HG02870 (cell line): ENCODE results near the gene SPEF1.

ENCODE experiments used
- ATAC-seq: cut with Tn5 transposase; IDR thresholded peaks from one replicate; pipeline ENCODE4 v1.9.1; 2021; ENCODE audit warnings: mild to moderate bottlenecking, moderate library complexity; ENCODE audit not compliant: unreplicated experiment

Gene SPEF1

DNA sequence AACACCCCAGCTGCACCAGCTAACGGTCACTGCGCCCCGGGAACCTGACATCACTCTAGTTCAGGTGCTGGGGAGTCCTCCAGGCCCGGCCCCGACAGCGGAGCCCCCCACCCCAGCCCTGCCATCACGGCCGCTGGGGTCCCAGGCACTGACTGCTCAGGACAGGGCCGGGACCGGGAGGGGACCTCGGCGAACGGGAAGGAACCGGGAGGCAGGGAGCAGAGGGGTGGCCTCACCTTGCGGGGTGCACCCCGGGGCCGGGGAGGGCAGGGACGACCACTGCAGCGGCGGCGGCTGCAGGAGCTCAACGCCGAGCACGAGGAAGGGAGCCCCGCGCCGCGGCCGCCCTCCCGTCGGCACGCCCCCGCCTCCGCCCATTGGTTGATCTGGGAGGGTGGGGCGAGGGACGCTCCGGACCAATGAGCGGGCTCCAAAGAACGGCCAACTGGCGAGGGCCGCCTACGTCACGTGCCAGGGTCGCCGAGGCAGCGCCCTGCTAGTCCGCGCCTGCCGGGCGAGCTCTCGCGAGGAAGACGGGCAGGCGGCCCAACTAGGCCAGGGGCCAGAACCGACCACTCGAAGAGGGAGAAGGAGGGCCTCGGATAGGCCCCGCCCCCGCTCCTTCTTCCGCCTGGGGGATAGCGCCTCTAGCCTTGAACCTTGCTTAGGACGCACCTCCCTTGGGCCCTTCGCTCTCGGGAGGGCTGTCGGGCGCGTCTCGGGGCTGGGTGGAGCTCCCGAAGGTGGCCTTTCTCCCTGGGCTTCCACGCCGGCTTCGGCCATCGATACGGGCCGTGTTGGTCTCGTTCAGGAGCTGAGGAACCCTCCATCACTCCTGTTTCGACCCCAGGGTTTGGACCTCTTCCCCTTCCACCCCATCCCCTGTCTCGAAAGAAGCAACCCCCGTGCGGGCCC lies 13.6 kb downstream of the SPEF1 start, which contains the start of gene ADISSP:
ADISSP (minus strand) TSS at position 327 of the 915 bp plus-strand sequence. CDS start 7,653 bp downstream, outside the sequence.
- peak; percentile 85 for ATAC-seq

DNA sequence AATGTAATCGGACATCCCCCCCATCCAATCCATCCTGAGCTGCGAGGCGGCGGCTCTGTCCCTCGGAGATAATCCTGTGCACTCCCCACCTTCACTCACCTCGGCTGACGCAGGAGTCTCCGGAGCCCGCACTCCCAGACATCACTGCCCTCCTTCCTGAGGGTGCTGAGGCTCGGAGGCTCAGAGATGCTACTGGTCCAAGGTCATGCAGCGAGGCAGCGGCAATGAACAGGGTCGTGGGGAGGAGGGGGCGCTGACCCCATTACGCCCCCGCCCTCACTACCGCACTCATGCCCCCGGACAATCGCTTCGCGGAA lies 14.2 kb downstream of the SPEF1 start:
- no peak for ATAC-seq

DNA sequence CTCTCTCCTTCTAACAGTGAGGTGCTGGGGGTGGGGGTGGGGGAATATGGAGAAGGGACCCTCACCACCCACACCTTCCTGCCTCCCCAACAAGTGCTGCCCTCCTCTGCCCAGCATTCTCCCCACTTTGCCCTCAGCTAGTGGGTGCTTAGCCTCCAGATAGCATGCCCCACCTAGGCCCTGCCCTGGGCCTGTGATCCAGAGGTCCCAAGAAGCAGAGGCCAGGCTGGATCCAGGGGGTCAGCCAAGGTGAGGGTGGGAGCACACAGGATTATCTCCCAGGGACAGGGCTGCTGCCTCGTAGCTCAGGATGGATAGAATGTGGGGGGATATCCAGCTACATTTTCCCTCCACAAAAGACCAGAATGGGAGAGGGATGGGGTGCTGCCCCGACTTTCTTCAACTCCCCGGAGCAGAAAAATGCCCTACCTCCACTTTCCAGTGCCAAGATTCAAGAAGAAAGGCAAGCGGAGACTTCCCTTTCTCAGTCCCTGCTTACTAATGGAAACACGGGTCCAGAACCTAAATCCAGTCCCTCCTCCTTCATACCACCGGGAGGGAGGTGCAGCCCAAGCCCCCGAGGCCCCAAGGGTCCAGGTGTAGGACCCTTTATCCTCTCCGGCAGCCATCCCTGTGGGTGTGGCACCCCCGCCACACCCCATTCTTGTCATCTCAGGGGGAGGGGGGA lies 14.7 kb downstream of the SPEF1 start:
- no peak for ATAC-seq

DNA sequence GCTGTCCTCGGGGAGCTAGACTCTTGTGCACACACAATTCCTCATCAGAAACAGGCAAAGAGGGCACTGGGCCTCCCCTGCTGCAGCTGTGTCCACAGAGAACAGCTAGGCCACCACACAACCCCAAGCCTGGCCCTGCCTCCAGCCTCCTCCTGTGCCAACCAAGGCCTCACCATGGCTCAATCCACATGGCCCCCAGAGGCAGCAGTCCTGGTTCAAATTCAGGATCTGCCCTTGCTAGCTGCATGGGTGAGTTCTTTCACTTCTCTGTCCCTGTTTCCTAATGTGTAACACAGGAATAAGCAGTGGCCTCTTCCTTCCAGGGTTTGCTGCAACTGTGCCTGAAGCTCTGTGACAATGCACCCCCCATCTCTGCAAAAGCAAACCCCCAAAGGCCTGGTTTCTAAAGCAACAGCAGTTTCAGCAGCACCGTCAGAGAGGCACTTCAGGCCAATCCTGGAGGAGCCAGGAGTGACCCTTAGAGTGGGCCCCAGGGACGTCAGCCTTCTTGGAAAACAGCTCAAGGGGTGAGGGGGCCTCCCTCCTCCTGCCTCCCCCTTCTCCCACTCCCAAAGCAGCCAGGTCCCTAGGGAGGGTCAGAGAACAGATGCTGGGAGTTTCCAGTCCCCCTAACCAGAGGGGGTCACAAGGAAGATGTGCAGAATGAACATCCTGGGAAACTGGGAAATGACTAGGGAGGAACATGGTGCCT lies 15.9 kb downstream of the SPEF1 start:
- ATAC-seq = no peak

DNA sequence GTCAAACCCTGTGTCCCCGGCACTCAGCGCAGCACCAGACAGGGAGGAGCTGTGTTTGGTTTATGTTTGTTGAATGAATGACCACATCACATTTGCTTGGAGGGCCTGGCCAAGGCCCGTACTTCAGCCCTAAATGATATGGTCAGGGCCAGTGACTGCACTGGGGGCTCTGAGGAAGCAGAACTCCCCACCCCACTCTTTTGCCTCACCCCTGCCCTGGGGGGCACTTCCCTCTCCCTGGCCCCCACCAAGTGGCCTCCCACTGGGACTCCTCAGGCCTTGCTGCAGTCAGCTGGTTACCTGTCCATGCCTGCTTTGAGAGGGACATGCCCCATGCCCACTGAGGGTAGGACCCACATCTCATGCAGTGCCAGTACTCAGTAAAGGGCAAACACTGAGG lies 16.6 kb downstream of the SPEF1 start:
- no peak for ATAC-seq

DNA sequence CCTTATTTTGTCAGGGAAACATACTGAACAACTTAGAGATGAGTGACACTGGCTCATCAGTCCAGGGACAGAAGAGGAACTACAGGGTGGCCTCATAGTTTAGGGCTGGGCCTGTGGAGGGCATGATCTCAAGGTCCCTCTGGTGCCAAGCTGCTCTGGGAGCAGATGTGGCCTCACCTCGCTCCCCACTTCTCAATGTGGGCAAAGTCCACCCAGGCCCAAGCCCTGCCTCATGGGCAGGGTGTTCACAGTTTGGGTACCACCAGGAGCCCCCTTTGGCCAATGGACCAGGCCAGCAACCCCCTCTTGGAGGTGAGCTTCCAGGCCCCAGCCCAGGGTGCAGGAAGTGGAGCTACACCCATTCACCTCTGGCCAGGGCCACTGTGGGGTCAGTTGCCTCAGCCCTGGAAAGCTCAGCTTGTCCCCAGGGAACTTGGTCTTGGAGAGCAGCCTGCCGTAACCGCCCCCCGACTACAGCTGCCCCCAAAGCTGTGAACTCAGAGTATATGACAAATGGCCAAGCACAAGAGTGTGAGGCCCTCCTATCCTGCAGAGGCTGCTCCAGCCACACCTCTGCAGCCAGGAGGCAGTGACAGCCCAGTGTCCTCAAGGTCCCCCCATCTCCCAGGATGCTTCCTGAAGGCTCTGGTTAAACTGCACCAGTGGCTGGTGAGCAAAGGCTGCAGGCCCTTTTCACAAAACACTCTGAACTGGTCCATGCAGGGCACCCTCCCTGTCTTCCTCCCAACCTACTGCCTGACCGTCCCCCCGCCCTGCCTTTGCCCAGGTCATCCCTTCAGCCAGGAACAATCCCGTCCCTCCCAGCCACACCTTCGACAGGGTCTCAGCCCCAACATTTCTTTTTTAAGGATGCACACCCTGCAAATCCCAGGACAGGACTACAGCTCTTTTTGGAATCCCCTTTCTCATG lies 17.3 kb downstream of the SPEF1 start:
- ATAC-seq = no peak

DNA sequence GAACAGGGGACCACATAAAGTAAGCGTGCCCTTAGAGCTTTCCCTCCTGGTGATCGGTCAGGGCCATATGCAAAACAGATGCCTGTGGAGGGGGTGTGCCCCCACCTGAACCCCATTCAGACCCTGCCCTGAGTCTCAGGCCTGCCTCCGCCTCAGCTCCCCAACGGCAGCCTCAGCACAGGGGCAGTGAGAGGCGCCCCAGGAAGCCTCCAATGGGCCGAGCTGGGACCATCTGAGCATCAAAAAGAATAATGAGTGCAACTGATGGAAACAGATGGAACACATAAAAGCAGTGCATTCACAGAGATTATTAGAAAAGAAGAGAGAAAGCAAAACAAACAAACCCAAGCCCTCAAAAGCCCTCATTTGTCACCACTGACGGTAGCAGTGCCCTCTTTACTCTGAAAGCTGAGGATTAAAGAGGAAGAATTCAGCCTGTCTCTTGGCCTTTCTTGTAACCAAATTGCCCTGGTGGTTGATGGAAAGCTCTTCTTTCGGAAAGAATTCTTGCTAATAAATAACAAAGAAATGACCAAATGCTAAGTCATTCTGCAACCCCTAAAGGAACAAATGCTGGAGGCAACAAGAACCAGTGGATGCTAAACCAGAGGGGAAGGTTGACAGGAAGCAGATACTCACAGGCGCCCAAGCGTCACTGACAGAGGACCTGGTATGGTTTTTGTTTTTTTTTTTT lies 20.4 kb downstream of the SPEF1 start:
- ATAC-seq = no peak

DNA sequence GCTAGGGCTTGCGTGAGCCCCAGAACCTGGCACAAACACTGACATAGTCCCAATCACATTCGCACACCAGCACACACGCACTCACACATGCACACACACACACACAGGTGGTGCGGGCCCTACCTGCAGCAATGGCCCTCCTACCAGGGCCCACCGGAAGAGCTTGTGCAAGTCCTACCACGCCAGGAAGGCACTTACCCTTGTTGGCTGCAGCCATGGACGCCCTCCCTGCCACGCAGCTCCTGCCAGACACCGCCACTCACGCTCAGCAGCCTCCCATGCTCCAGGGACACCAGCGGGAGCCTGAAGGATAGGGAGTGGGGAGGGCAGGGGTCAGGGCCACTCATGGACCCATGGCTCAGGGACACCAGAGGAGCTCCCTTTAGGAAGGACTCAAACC lies 21.4 kb downstream of the SPEF1 start:
- no peak for ATAC-seq

DNA sequence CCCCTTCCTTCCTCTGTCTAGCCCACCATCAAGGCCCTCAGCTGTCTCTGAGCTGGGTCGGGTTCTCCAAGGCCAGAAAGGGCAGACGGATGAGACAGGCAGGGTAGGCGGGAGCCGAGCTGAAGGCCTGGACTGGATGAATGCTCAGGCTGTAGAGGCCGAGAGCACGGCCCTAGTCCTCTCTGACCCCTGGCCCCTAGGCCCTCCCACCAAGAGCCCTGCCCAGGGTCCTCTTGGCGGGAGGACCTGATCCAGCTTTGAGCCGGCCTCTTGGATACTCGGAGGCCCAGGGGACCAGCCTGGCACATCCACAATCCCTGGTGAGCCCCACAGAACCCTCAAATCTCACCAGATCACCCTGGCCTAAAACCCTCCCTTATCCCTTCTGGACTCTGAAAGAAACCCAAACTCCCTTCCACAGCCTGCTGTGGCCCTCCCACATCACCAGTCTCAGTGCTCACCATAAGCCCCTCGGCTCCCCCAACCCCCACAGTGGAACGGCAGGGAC lies 21.9 kb downstream of the SPEF1 start:
- ATAC-seq = no peak

DNA sequence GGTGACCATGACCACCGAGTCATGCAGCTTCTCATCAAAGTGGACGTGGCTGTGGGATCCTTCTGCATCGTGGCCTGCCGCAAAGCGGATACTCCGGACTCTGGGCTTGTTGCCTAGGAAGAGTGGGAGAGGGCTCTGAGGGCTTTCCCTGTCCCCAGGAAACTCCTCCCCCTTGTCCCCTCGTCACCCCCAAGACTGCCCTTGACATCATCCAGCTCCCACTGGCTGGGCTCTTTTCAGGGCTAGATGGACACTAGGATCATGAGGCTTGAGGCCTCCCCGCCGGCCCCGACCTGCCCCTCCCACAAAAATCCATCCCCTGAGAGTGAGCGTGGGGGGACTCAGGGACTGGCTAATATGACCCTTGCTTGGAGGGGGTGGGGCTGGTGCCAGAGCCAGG lies 22.7 kb downstream of the SPEF1 start:
- ATAC-seq = no peak

DNA sequence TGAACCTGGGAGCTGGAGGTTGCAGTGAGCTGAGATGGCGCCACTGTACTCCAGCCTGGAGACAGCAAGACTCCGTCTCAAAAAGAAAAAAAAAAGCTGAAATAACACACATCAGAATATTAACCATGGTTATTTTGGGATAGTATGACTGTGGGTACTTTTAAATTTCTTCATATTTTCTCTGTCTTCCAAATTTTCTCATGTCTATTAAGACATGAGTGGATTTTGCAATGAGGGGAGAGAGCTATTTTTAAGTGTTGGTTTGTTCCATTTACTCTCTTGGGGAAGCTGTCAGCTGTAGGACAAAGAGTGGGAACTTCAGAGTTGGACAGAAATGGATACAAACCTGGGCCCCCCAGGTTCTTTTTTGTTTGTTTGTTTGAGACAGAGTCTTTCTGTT lies 24.0 kb downstream of the SPEF1 start:
- ATAC-seq = no peak

DNA sequence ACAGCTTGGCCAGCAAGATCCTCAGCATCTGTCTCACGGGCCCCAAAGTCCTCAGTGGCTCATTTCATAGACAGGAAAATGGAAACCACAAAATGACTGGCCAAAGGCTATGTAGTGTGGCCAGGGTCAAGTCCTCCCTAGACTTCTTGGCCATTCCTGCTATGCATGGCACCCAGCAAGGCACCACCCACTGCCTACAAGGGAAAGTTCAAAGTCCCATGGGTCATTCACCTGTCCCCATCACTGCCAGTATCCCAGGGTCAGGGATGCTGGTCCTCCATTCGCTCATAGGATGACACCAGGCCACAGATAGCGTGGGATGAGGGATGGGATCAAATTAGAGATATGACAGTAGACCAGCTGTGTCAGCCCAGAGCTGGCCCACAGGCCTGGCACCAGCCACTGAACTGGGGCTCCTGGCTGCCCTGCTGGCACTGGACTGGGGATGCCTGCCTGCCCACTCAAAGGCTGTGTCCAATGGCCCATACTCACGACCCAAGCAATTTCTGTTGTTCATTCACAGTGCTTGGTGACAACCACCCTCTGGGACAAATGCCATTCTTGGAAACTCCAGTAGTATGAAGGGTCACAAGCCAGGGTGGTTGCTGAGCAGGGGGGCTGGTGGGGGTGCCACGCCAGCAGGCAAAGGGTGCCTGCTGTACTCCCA lies 25.3 kb downstream of the SPEF1 start:
- no peak for ATAC-seq

DNA sequence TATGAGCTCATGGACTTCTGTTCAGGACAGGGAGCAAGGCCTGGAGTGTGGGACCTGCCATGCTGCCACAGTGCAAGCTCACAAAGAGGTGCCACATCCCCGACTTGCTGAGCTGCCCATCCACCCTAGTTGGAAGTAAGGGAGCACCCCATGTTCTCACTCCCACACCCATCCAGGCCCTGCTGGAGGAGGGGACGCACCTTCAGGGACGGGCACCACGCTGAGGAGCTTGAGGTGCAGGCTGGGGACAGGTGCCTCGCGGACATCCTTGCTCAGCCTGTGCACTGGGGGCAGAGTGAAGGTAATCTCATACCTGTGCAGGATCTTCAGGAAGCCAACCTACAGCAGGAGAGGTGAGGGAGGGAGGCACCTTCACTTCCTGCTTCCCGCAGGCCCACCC lies 26.0 kb downstream of the SPEF1 start:
- ATAC-seq = no peak

DNA sequence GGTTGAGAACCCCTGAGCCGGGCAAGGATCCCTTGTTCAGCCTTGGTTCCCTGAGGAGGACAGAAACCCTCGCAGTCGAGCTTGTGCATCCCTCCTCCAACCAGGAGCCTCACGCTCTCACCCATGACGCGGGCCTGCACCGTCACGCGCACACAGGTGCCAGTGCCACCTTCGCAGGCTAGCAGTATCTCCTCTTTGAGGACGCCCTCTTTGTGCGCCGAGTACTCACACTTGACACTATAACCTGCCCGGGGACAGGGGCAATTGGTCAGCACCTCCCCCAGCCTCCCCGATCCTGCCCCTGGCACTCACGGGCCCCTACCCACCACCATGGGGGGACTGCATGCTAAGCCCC lies 27.0 kb downstream of the SPEF1 start:
- ATAC-seq = no peak

DNA sequence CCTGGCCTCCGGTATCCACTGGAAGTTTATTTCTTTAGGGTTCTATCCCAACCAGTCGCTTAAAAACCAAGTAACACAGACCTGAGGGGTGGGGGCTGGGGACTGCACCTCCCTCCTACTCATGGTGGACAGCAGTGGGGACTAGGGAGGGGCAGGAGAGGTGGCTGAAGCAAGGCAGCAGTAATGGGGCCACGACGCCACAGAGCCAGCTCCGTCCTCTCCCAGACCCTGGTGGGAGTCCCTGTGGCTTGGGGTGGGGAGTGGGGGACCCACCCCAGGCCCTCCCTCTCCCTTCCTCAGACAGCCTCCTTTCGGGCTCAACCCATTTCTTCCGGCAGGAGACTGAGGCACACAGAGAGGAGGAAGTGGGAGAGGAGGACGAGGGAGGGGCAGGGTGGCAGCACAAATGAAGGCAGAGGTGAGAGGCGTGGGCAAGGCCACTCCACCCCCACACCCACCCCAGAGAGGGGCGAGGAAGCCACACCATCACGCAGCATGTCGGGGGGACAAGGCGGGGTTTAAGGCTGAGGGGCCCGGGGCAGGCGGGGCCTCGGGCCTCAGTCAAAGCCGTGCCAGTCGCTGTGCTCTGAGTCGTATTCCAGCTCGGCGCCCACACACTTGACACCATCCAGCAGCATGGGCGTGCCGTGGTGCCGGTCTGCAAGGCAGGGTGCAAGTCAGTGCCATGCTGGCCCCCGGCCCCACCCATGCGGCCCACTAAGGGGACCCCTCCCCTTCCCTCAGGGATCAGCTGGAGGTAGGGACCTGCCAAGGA lies 27.6 kb downstream of the SPEF1 start:
- ATAC-seq = no peak

DNA sequence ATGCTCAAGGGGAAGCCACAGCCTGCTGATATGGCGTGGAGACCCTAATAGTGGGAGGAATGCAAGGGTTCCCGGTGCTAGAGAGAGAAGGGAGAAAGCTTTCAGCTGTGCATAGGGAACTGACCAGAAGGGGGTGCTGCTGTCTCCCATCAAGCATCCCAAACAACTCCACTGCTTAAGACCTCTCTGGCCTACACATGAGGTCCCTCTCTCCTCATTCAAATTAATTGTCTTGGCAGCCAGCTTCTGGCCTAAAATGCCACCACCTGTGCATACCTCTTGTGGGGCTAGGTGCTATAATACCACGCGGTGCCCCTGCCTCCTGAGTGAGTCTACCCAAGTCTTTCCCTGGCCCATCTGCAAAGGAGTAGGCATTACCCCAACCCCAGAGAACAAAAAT lies 28.1 kb downstream of the SPEF1 start:
- ATAC-seq = no peak

DNA sequence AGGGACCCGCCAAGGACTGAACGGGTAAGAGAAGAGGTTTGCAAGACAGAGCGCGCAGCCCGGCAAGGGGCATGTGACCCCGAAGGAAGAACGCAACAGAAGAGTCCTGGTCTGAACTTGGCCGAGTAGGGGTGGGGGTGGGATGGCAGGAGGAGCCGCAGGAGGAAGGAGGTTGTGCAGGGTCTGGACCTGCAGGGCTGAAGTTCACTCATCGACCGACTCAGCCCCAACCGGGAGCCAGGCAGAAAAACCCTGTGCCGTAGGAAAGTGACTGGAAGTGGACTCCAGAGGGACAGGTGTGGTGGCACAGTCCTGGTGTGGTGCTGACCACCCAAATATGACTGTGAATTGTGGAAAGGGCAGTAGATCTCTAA lies 28.9 kb downstream of the SPEF1 start:
- no peak for ATAC-seq

DNA sequence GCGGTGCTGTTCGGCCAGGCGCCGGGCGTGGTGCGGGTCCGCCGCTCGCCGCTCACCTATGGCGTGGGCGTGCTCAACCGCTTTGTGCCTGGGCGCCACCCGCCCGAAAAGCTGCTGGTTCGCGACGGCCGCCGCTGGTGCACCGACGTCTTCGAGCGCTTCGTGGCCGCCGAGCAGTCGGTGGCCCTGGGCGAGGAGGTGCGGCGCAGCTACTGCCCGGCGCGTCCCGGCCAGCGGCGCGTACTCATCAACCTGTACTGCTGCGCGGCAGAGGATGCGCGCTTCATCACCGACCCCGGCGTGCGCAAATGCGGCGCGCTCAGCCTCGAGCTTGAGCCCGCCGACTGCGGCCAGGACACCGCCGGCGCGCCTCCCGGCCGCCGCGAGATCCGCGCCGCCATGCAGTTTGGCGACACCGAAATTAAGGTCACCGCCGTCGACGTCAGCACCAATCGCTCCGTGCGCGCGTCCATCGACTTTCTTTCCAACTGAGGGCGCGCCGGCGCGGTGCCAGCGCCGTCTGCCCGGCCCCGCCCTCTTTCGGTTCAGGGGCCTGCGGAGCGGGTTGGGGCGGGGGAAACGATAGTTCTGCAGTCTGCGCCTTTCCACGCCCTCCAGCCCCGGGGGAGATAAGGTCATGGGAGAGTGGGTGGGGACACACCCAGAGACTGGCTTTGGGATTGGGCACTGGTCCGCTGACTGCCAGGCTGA lies 29.4 kb downstream of the SPEF1 start:
- no peak for ATAC-seq
